K562 (cell line): ENCODE measurements around the gene ABCA13.

Experiments used
- MBD2 ChIP-seq: sonication (generic); IDR thresholded peaks from 2 replicates; pipeline ENCODE4 v1.6.1; 2016; ENCODE audit warnings: low read depth, borderline replicate concordance
- ZNF263 ChIP-seq: sonication (generic); formaldehyde crosslinking; IDR thresholded peaks from 2 replicates; pipeline ENCODE4 v1.8.0; 2022; ENCODE audit warnings: mild to moderate bottlenecking, missing genetic modification reagents, borderline replicate concordance
- TF ChIP-seq, protein P1 (sequence below): fragments of 450-650 bp; formaldehyde crosslinking; IDR thresholded peaks from 2 replicates; pipeline ENCODE4 v1.4.0; 2020; ENCODE audit warnings: mild to moderate bottlenecking, moderate library complexity

DNA sequence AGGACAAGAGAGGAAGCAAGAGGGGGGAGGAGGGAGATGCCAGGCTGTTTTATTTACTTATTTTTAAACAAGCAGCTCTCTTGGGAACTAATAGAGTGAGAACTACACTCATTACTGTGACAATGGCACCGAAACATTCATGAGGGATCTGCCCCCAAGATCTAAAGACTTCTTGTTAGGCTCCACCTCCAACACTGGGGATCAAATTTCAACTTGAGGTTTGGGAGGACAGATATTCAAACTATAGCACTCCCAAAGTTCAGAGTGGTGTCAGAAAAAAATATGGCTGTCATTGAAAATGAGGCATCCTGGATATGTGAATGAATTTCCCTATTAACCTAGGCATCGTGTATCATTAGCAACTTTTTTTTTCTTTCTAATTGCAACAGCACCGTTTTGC is 145.5 kb downstream of the ABCA13 start:
- TF ChIP-seq MBD2 (no peak), ZNF263 (CRISPR knock-in tag) (no peak)
- TF ChIP-seq, protein P1, sequence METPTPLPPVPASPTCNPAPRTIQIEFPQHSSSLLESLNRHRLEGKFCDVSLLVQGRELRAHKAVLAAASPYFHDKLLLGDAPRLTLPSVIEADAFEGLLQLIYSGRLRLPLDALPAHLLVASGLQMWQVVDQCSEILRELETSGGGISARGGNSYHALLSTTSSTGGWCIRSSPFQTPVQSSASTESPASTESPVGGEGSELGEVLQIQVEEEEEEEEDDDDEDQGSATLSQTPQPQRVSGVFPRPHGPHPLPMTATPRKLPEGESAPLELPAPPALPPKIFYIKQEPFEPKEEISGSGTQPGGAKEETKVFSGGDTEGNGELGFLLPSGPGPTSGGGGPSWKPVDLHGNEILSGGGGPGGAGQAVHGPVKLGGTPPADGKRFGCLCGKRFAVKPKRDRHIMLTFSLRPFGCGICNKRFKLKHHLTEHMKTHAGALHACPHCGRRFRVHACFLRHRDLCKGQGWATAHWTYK: no peak
